LNCaP clone FGC (cell line): ENCODE results near the gene NEBL.

Experiments used
- DNase-seq: peaks from one replicate; pipeline ENCODE4 v3.0.0-alpha.2; 2011; ENCODE audit warnings: low read depth
- H3K4me3 ChIP-seq: 2 replicates; pipeline ENCODE4 v1.5.1; 2011; ENCODE audit warnings: mild to moderate bottlenecking, low read depth, low read length, control low read depth
- CTCF ChIP-seq: IDR thresholded peaks from 2 replicates; pipeline ENCODE4 v1.5.1; 2012; ENCODE audit warnings: mild to moderate bottlenecking; ENCODE audit not compliant: control insufficient read depth, insufficient read depth; ENCODE audit errors: extremely low read depth

NEBL gene

GRCh38 chr10:20797290-20797689 lies 99.8 kb downstream of the NEBL start:
- DNase-seq: no peak
- no peak for TF ChIP-seq CTCF
- no peak overlapping the region for H3K4me3 ChIP-seq

GRCh38 chr10:20795391-20795790 lies 101.7 kb downstream of the NEBL start:
- no peak for TF ChIP-seq CTCF
- H3K4me3 ChIP-seq: no peak overlapping the region
- DNase-seq: no peak

GRCh38 chr10:20785174-20785573 lies 111.9 kb downstream of the NEBL start:
- no peak for TF ChIP-seq CTCF
- DNase-seq: no peak
- H3K4me3 ChIP-seq: no peak overlapping the region

GRCh38 chr10:20778008-20778757 lies 118.9 kb downstream of the NEBL start:
- no peak for TF ChIP-seq CTCF
- H3K4me3 ChIP-seq: no peak overlapping the region
- DNase-seq: no peak

GRCh38 chr10:20776384-20777118 lies 120.6 kb downstream of the NEBL start:
- TF ChIP-seq CTCF: no peak
- no peak for DNase-seq
- no peak overlapping the region for H3K4me3 ChIP-seq

GRCh38 chr10:20771051-20771450 lies 126.1 kb downstream of the NEBL start:
- no peak for TF ChIP-seq CTCF
- no peak overlapping the region for H3K4me3 ChIP-seq
- no peak for DNase-seq

GRCh38 chr10:20769481-20769880 lies 127.6 kb downstream of the NEBL start:
- TF ChIP-seq CTCF: no peak
- H3K4me3 ChIP-seq: no peak overlapping the region
- no peak for DNase-seq
